K562 (cell line): Measurements from ENCODE around the gene SUCNR1. TPM values are rescaled to one million over a fixed set of nuclear protein-coding genes. Genes with fewer than 3 reads are reported as not detected.
A peak's percentile ranks its signal among the peaks of the same experiment; 100 is the strongest.

Experiments
- ATF1 ChIP-seq, 2 experiments: fragments of 450-650 bp in 1 of 2; IDR thresholded peaks; 2 replicates each; pipeline ENCODE4 v1.6.1; 2016; ENCODE audit warnings: missing compliant biosample characterization in 1 of 2, missing genetic modification characterization in 1 of 2
- CEBPG ChIP-seq, 3 experiments: fragments of 200-800 bp in 1 of 3; sonication (Bioruptor generic) in 1 of 3; sonication (generic) in 1 of 3; formaldehyde crosslinking in 1 of 3; IDR thresholded peaks in 2 of 3; conservative IDR thresholded peaks in 1 of 3; 2 replicates each; pipeline versions ENCODE4 v1.6.1 to v1.8.0; 2016 to 2022; ENCODE audit warnings: missing compliant biosample characterization in 2 of 3, missing genetic modification characterization in 2 of 3, mild to moderate bottlenecking in 1 of 3, missing genetic modification reagents in 1 of 3
- CSDE1 ChIP-seq, 2 experiments: fragments of 450-650 bp; IDR thresholded peaks; 2 replicates each; pipeline ENCODE4 v1.6.1; 2016; ENCODE audit warnings: mild to moderate bottlenecking in 1 of 2
- FOXK1 ChIP-seq: sonication (generic); formaldehyde crosslinking; IDR thresholded peaks from 2 replicates; pipeline ENCODE4 v1.8.0; 2022; ENCODE audit warnings: missing genetic modification reagents, mild to moderate bottlenecking, borderline replicate concordance
- MECOM ChIP-seq: fragments of 250-450 bp; sonication (Bioruptor Pico); IDR thresholded peaks from 2 replicates; pipeline ENCODE4 v1.8.0; 2022; ENCODE audit warnings: inconsistent platforms
- NBN ChIP-seq: fragments of 450-650 bp; IDR thresholded peaks from 2 replicates; pipeline ENCODE4 v1.6.1; 2016; ENCODE audit warnings: low read depth, mild to moderate bottlenecking
- NFIC ChIP-seq: fragments of 450-650 bp; IDR thresholded peaks from 2 replicates; pipeline ENCODE4 v1.6.1; 2017; ENCODE audit warnings: mild to moderate bottlenecking, inconsistent platforms
- PRPF4 ChIP-seq: fragments of 200-400 bp; formaldehyde crosslinking; IDR thresholded peaks from one replicate; pipeline ENCODE4 v1.6.1; 2017; ENCODE audit warnings: low read length, low read depth, mild to moderate bottlenecking; ENCODE audit not compliant: insufficient read depth, poor library complexity, severe bottlenecking
- SAFB ChIP-seq: fragments of 200-400 bp; formaldehyde crosslinking; IDR thresholded peaks from 2 replicates; pipeline ENCODE4 v1.6.1; 2017; ENCODE audit warnings: low read depth, low read length, borderline replicate concordance
- SMARCA4 ChIP-seq: fragments of 450-650 bp; IDR thresholded peaks from 2 replicates; pipeline ENCODE4 v1.6.1; 2016
- SNRNP70 ChIP-seq: fragments of 200-400 bp; formaldehyde crosslinking; optimal IDR thresholded peaks from 2 replicates; pipeline ENCODE3; 2017; ENCODE audit warnings: low read depth, low read length
- STAT5A ChIP-seq: IDR thresholded peaks from 2 replicates; pipeline ENCODE4 v1.6.1; 2012; ENCODE audit warnings: low read length, inconsistent platforms, borderline replicate concordance
- TEAD2 ChIP-seq: fragments of 450-650 bp; IDR thresholded peaks from 2 replicates; pipeline ENCODE4 v1.6.1; 2016; ENCODE audit warnings: missing genetic modification characterization, control low read depth, missing compliant biosample characterization
- TFAM ChIP-seq: fragments of 250-450 bp; sonication (Bioruptor Pico); conservative IDR thresholded peaks from 2 replicates; pipeline ENCODE4 v1.5.0; 2021; ENCODE audit warnings: mild to moderate bottlenecking, moderate library complexity
- ZC3H11A ChIP-seq: IDR thresholded peaks from 2 replicates; pipeline ENCODE4 v1.6.1; 2012; ENCODE audit warnings: low read depth, low read length, improper control_type of control experiment
- ZEB2 ChIP-seq: fragments of 450-650 bp; IDR thresholded peaks from 2 replicates; pipeline ENCODE4 v1.6.1; 2016
- ZNF263 ChIP-seq: sonication (generic); formaldehyde crosslinking; IDR thresholded peaks from 2 replicates; pipeline ENCODE4 v1.8.0; 2022; ENCODE audit warnings: mild to moderate bottlenecking, missing genetic modification reagents, borderline replicate concordance
- ZNF3 ChIP-seq: fragments of 250-450 bp; sonication (Bioruptor Pico); IDR thresholded peaks from 2 replicates; pipeline ENCODE4 v1.5.0; 2021; ENCODE audit warnings: mild to moderate bottlenecking, moderate library complexity
- ZNF561 ChIP-seq: fragments of 450-650 bp; formaldehyde crosslinking; conservative IDR thresholded peaks from 2 replicates; pipeline ENCODE4 v1.4.0; 2020; ENCODE audit warnings: mild to moderate bottlenecking, moderate library complexity
- polyA plus RNA-seq, 8 experiments: library from polyadenylated mRNA; depleted of rRNA in 4 of 8; stranded (reverse) in 5 of 8; unstranded in 3 of 8; fragments of >200 nt; fragmentation: Nextera tagmentation in 2 of 8; fragmentation: Illumina TruSeq in 1 of 8; extraction: Ambion mirVana in 2 of 8; extraction: Trizol in 1 of 8; gene quantifications; 2 replicates each; pipeline versions ENCODE4 v1.2.1 to v1.2.3, GENCODE V29; 2011 to 2014; ENCODE audit warnings: inconsistent platforms in 1 of 8, missing spikeins in 1 of 8
- total RNA-seq, 7 experiments: library from RNA; depleted of rRNA in 6 of 7; stranded (reverse); fragments of >200 nt in 6 of 7; fragmentation: Illumina TruSeq in 2 of 7; extraction: Trizol in 2 of 7; gene quantifications; 2 replicates each; pipeline versions ENCODE4 v1.2.1 to v1.2.3, GENCODE V29; 2011 to 2021; ENCODE audit warnings: low replicate concordance in 1 of 7
- TF ChIP-seq, protein P1 (sequence below): sonication (generic); formaldehyde crosslinking; IDR thresholded peaks from 2 replicates; pipeline ENCODE4 v1.8.1; 2022; ENCODE audit warnings: missing genetic modification reagents
- TF ChIP-seq, protein P2 (sequence below): IDR thresholded peaks from 2 replicates; pipeline ENCODE4 v1.6.1; 2011; ENCODE audit warnings: borderline replicate concordance, low read depth, mild to moderate bottlenecking, moderate library complexity, low read length; ENCODE audit not compliant: insufficient read depth, poor library complexity, severe bottlenecking
- TF ChIP-seq, protein P3 (sequence below), 2 experiments: IDR thresholded peaks; 2 replicates each; pipeline ENCODE4 v1.6.1; 2011; ENCODE audit warnings: borderline replicate concordance in 1 of 2, control low read depth in 1 of 2, low read depth in 1 of 2, low read length in 1 of 2, mild to moderate bottlenecking in 1 of 2, mixed read lengths in 1 of 2, moderate library complexity in 1 of 2; ENCODE audit not compliant: insufficient read depth in 1 of 2, insufficient read length in 1 of 2, poor library complexity in 1 of 2, severe bottlenecking in 1 of 2; ENCODE audit errors: extremely low read depth in 1 of 2
- TF ChIP-seq, protein P4 (sequence below), 2 experiments: fragments of 450-650 bp; IDR thresholded peaks; 2 replicates each; pipeline ENCODE4 v1.6.1; 2016

Gene SUCNR1
- total and polyA plus RNA-seq, 9 of the 15 experiments (the other 6 are each of a cell fraction or from before 2014, with no cell fraction given), result 0.04 to 0.54 (median 0.13) TPM

DNA sequence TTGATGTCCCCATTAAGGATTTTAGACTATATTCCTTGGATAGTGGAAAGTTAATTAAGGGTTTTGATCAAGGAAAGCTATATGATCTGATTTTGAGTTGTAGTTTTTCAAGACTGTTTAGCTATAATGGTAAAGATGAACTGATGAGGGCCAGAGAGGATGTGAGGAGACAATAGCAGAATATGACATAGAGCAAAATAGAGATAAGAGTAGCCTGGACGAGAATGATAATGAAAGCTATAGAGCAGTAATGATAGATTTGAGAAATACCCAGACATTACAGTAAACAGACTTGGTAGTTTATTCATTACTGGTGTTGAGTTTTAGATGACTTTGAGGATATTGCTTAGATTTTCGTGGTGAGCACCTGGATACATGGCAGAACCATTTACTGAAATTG, 3.8 kb downstream of the SUCNR1 start (continued):
- TF ChIP-seq MECOM (CRISPR knock-in tag) (peak; percentile 91), SMARCA4 (peak; percentile 89), CEBPG (CRISPR knock-in tag; IDR thresholded peaks at IDR 0.05) (no peak), CEBPG (tag; conservative IDR thresholded peaks at IDR 0.05 in 1 of 2, IDR thresholded peaks at IDR 0.05 in 1 of 2) (no peak), FOXK1 (CRISPR knock-in tag) (no peak), SAFB (no peak), NFIC (peak; percentile 45), TEAD2 (tag) (no peak), SNRNP70 (no peak), NBN (0 out of 2 replicates have a peak, but pooled peaks have one; percentile 37), STAT5A (no peak; the same call in 1 of the 2 replicates), ATF1 (CRISPR knock-in tag; IDR thresholded peaks at IDR 0.05) (no peak), ATF1 (tag; IDR thresholded peaks at IDR 0.05) (no peak), ZNF561 (CRISPR knock-in tag) (no peak), TFAM (no peak), ZNF263 (CRISPR knock-in tag) (no peak), PRPF4 (no peak), ZC3H11A (no peak), ZEB2 (peak; percentile 51; the same call in 1 of the 2 replicates), CSDE1 (IDR thresholded peaks at IDR 0.05) (no peak), ZNF3 (CRISPR knock-in tag) (no peak)
- TF ChIP-seq, protein P1, sequence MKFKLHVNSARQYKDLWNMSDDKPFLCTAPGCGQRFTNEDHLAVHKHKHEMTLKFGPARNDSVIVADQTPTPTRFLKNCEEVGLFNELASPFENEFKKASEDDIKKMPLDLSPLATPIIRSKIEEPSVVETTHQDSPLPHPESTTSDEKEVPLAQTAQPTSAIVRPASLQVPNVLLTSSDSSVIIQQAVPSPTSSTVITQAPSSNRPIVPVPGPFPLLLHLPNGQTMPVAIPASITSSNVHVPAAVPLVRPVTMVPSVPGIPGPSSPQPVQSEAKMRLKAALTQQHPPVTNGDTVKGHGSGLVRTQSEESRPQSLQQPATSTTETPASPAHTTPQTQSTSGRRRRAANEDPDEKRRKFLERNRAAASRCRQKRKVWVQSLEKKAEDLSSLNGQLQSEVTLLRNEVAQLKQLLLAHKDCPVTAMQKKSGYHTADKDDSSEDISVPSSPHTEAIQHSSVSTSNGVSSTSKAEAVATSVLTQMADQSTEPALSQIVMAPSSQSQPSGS (CRISPR knock-in tag), result no peak
- TF ChIP-seq, protein P2, sequence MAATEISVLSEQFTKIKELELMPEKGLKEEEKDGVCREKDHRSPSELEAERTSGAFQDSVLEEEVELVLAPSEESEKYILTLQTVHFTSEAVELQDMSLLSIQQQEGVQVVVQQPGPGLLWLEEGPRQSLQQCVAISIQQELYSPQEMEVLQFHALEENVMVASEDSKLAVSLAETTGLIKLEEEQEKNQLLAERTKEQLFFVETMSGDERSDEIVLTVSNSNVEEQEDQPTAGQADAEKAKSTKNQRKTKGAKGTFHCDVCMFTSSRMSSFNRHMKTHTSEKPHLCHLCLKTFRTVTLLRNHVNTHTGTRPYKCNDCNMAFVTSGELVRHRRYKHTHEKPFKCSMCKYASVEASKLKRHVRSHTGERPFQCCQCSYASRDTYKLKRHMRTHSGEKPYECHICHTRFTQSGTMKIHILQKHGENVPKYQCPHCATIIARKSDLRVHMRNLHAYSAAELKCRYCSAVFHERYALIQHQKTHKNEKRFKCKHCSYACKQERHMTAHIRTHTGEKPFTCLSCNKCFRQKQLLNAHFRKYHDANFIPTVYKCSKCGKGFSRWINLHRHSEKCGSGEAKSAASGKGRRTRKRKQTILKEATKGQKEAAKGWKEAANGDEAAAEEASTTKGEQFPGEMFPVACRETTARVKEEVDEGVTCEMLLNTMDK, result no peak
- TF ChIP-seq, protein P3, sequence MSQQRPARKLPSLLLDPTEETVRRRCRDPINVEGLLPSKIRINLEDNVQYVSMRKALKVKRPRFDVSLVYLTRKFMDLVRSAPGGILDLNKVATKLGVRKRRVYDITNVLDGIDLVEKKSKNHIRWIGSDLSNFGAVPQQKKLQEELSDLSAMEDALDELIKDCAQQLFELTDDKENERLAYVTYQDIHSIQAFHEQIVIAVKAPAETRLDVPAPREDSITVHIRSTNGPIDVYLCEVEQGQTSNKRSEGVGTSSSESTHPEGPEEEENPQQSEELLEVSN (IDR thresholded peaks at IDR 0.05; ENCODE audit: borderline replicate concordance in 1 of 2, extremely low read depth in 1 of 2, insufficient read depth in 1 of 2, insufficient read length in 1 of 2, low read depth in 1 of 2, low read length in 1 of 2, poor library complexity in 1 of 2, severe bottlenecking in 1 of 2), result no peak
- TF ChIP-seq, protein P4, sequence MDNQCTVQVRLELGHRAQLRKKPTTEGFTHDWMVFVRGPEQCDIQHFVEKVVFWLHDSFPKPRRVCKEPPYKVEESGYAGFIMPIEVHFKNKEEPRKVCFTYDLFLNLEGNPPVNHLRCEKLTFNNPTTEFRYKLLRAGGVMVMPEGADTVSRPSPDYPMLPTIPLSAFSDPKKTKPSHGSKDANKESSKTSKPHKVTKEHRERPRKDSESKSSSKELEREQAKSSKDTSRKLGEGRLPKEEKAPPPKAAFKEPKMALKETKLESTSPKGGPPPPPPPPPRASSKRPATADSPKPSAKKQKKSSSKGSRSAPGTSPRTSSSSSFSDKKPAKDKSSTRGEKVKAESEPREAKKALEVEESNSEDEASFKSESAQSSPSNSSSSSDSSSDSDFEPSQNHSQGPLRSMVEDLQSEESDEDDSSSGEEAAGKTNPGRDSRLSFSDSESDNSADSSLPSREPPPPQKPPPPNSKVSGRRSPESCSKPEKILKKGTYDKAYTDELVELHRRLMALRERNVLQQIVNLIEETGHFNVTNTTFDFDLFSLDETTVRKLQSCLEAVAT (IDR thresholded peaks at IDR 0.05), result no peak
